ENCODE results near the gene SLC13A5. TPM values are rescaled to one million over a fixed set of nuclear protein-coding genes. Genes with fewer than 3 reads are reported as not detected.

SLC13A5 gene
- total and polyA plus RNA-seq, 10 of the 15 experiments (the other 5 are each of a cell fraction or from before 2014, with no cell fraction given), result 0.23 TPM; not detected in 9

GRCh38 chr17:6638046-6638908 is 74.9 kb downstream of the SLC13A5 start:
- WGBS (ENCODE audit: insufficient coverage, insufficient replicate concordance, low lambda C conversion rate, missing lambda C conversion rate), result 71% methylated on average over 24 of the region's 24 CpGs
- POLR2A ChIA-PET, result interaction anchor here (0.6 to 1.0 kb wide), 2 partner anchors 28 to 165 kb away, joined by 3 to 7 read pairs; no protein-coding TSS in a partner anchor
- Histone ChIP-seq H3K4me3 (no peak overlapping the region), H3K4me2 (ENCODE audit: control insufficient read depth, insufficient read depth) (peak overlapping the region; percentile 88), H3K9ac (ENCODE audit: control insufficient read depth, insufficient read depth, low read length) (no peak overlapping the region), H3K36me3 (ENCODE audit: control insufficient read depth in 2 of 2, insufficient read depth in 2 of 2, low read length in 1 of 2) (peaks cover 0 to 8% of the 10 kb centered on the region in 2 experiments; a peak in 1 of 4 replicates), H2AFZ (ENCODE audit: control insufficient read depth, low read depth, low read length) (no peak overlapping the region), H4K20me1 (ENCODE audit: control insufficient read depth, insufficient read depth) (no peaks in the 10 kb centered on the region), H3K4me1 (ENCODE audit: control insufficient read depth, insufficient read depth, low read length) (peaks cover 11% of the 10 kb centered on the region; the same call in 1 of the 2 replicates), H3K79me2 (ENCODE audit: control insufficient read depth, insufficient read depth, low read length) (peaks cover 33% of the 10 kb centered on the region), H3K9me3 (replicated peaks; ENCODE audit: control insufficient read depth, insufficient read depth, low read length) (no peaks in the 10 kb centered on the region; the same call in 2 of the 3 replicates), H3K27ac (ENCODE audit: control insufficient read depth, insufficient read depth) (no peak overlapping the region), H3K27me3 (replicated peaks in 1 of 2; ENCODE audit: control insufficient read depth in 2 of 2, insufficient read depth in 2 of 2, low read length in 1 of 2) (no peaks in the 10 kb centered on the region)
- ATAC-seq, result no peak
- TF ChIP-seq EED (IDR thresholded peaks at IDR 0.05; ENCODE audit: low read depth), result no peak
- TF ChIP-seq, protein P1, sequence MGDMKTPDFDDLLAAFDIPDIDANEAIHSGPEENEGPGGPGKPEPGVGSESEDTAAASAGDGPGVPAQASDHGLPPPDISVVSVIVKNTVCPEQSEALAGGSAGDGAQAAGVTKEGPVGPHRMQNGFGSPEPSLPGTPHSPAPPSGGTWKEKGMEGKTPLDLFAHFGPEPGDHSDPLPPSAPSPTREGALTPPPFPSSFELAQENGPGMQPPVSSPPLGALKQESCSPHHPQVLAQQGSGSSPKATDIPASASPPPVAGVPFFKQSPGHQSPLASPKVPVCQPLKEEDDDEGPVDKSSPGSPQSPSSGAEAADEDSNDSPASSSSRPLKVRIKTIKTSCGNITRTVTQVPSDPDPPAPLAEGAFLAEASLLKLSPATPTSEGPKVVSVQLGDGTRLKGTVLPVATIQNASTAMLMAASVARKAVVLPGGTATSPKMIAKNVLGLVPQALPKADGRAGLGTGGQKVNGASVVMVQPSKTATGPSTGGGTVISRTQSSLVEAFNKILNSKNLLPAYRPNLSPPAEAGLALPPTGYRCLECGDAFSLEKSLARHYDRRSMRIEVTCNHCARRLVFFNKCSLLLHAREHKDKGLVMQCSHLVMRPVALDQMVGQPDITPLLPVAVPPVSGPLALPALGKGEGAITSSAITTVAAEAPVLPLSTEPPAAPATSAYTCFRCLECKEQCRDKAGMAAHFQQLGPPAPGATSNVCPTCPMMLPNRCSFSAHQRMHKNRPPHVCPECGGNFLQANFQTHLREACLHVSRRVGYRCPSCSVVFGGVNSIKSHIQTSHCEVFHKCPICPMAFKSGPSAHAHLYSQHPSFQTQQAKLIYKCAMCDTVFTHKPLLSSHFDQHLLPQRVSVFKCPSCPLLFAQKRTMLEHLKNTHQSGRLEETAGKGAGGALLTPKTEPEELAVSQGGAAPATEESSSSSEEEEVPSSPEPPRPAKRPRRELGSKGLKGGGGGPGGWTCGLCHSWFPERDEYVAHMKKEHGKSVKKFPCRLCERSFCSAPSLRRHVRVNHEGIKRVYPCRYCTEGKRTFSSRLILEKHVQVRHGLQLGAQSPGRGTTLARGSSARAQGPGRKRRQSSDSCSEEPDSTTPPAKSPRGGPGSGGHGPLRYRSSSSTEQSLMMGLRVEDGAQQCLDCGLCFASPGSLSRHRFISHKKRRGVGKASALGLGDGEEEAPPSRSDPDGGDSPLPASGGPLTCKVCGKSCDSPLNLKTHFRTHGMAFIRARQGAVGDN (IDR thresholded peaks at IDR 0.05), result no peak
- TF ChIP-seq SMAD1 (IDR thresholded peaks at IDR 0.05; ENCODE audit: low read depth, partially characterized antibody), result no peak
- 0 out of 2 replicates have a peak, but pooled peaks have one; percentile 17 for TF ChIP-seq RUNX3 (IDR thresholded peaks at IDR 0.05; ENCODE audit: low read length)
- BruUV-seq (replicated peaks), result no TSS peak
- intact Hi-C loops (cut with micrococcal nuclease; ENCODE audit: unreplicated experiment) (no loop called here), in situ Hi-C loops (cut with MboI) (no loop called here)
- DNase-seq (ENCODE audit: low read depth, low spot score), result no peak
- SMC1A ChIA-PET (ENCODE audit: uncharacterized antibody, unreplicated experiment), result no interaction called here
- CTCF ChIA-PET, result no interaction called here
- RAD21 ChIA-PET (ENCODE audit: unreplicated experiment), result no interaction called here
- FAIRE-seq, result no peak
